GM18507 (cell line): Measurements from ENCODE around the gene PAN3.

Source experiments
- DNase-seq: peaks from one replicate; pipeline ENCODE4 v3.0.0; 2011; ENCODE audit warnings: low read depth; ENCODE audit not compliant: insufficient read length; ENCODE audit errors: extremely low spot score
- FAIRE-seq: peaks from 2 replicates; lab custom pipeline; 2011; peaks lifted over from hg19 to GRCh38; lab: Jason Lieb, UNC

Gene PAN3

GRCh38 chr13:28324181-28324789, 185.9 kb downstream of the PAN3 start:
- FAIRE-seq: peak; percentile 88

GRCh38 chr13:28325022-28325421, 186.7 kb downstream of the PAN3 start:
- DNase-seq (no peak), FAIRE-seq (no peak)

More at GRCh38 chr13:28324181-28324789, 185.9 kb downstream of the PAN3 start:
- peak; percentile 55 for DNase-seq

- DNase-seq (no peak), FAIRE-seq (no peak)
Observed at GRCh38 chr13:28326056-28326455, 187.7 kb downstream of the PAN3 start.

GRCh38 chr13:28327373-28328270, 189.3 kb downstream of the PAN3 start:
- no peak for FAIRE-seq
- no peak for DNase-seq

- no peak for FAIRE-seq
Observed at GRCh38 chr13:28328271-28328607, 189.9 kb downstream of the PAN3 start.

GRCh38 chr13:28329395-28330158, 191.2 kb downstream of the PAN3 start:
- no peak for DNase-seq
- FAIRE-seq: no peak

More at GRCh38 chr13:28328271-28328607, 189.9 kb downstream of the PAN3 start:
- no peak for DNase-seq

GRCh38 chr13:28333204-28333881, 195.0 kb downstream of the PAN3 start:
- FAIRE-seq: peak; percentile 59
- no peak for DNase-seq

GRCh38 chr13:28336193-28336657, 197.9 kb downstream of the PAN3 start:
- DNase-seq (no peak), FAIRE-seq (no peak)

GRCh38 chr13:28337166-28338005, 199.0 kb downstream of the PAN3 start:
- DNase-seq (no peak), FAIRE-seq (no peak)

- FAIRE-seq: no peak
- no peak for DNase-seq
Observed at GRCh38 chr13:28338006-28338574, 199.7 kb downstream of the PAN3 start.

GRCh38 chr13:28338742-28339141, 200.4 kb downstream of the PAN3 start:
- no peak for DNase-seq
- FAIRE-seq: no peak

GRCh38 chr13:28339419-28339818, 201.1 kb downstream of the PAN3 start:
- no peak for DNase-seq
- no peak for FAIRE-seq

- FAIRE-seq: no peak
- no peak for DNase-seq
Observed at GRCh38 chr13:28340272-28340793, 202.0 kb downstream of the PAN3 start.

- no peak for FAIRE-seq
- DNase-seq: no peak
Observed at GRCh38 chr13:28342251-28342650, 203.9 kb downstream of the PAN3 start.

- no peak for DNase-seq
- FAIRE-seq: no peak
Observed at GRCh38 chr13:28344163-28344562, 205.8 kb downstream of the PAN3 start.
